AG04450 (cell line): ENCODE data around the gene DLX4. TPM values are rescaled to one million over a fixed set of nuclear protein-coding genes. Genes with fewer than 3 reads are reported as not detected.

Source experiments
- CTCF ChIA-PET: fragments of 300-600, 350-600 bp; formaldehyde crosslinking; extraction: SDS; loops from one replicate; lab custom pipeline; 2022; ENCODE audit warnings: antibody characterized with exemption, inconsistent platforms; lab: Charles Lee
- POLR2A ChIA-PET: fragments of 350-600 bp; formaldehyde crosslinking; extraction: SDS; loops from one replicate; lab custom pipeline; 2021; ENCODE audit warnings: antibody characterized with exemption, inconsistent platforms; lab: Yijun Ruan, JAX
- DNase-seq: peaks from one replicate; pipeline ENCODE4 v3.0.0-alpha.2; 2011; ENCODE audit warnings: low read depth, low spot score
- H3K27ac ChIP-seq: one replicate; pipeline ENCODE4 v1.5.1; 2012; ENCODE audit warnings: low read depth, low read length, control low read depth
- H3K27me3 ChIP-seq: one replicate; pipeline ENCODE4 v1.6.0; 2012; ENCODE audit warnings: low read length; ENCODE audit not compliant: control insufficient read depth, insufficient read depth
- H3K4me3 ChIP-seq: 2 replicates; pipeline ENCODE4 v1.5.1; 2011; ENCODE audit warnings: mild to moderate bottlenecking, low read depth, low read length, control low read depth
- H3K9me3 ChIP-seq: 2 replicates; pipeline ENCODE4 v1.5.1; 2012; ENCODE audit warnings: low read length; ENCODE audit not compliant: control insufficient read depth, insufficient read depth
- CTCF ChIP-seq: IDR thresholded peaks from 2 replicates; pipeline ENCODE4 v1.5.1; 2011; ENCODE audit warnings: low read depth, low read length, control low read depth, inconsistent platforms
- polyA plus RNA-seq: library from polyadenylated mRNA; depleted of rRNA; stranded (reverse); fragments of >200 nt; gene quantifications from 2 replicates; pipeline ENCODE4 v1.2.3, GENCODE V29; 2011

Gene DLX4
- polyA plus RNA-seq, 1 experiment = 0.15 TPM

GRCh38 chr17:49963626-49964302 is 5.2 kb upstream of the DLX4 start:
- DNase-seq = no peak
- Histone ChIP-seq H3K9me3 (peaks cover 4% of the 10 kb centered on the region; the same call in 1 of the 2 replicates), H3K27me3 (peaks cover 80% of the 10 kb centered on the region), H3K4me3 (no peak overlapping the region), H3K27ac (no peak overlapping the region)
- POLR2A ChIA-PET = no interaction called here
- CTCF ChIA-PET = interaction anchor here (0.9 kb wide), 1 partner anchor 34 kb away, joined by 3 read pairs; no protein-coding TSS in a partner anchor
- TF ChIP-seq CTCF = no peak

- peaks cover 81% of the 10 kb centered on the region for H3K27me3 ChIP-seq
- H3K4me3 ChIP-seq = no peak overlapping the region
- TF ChIP-seq CTCF = no peak
- ChIA-PET CTCF (no interaction called here), POLR2A (no interaction called here)
- H3K27ac ChIP-seq = no peak overlapping the region
- DNase-seq = no peak
- H3K9me3 ChIP-seq = peaks cover 10% of the 10 kb centered on the region; the same call in 1 of the 2 replicates
Observed at GRCh38 chr17:49964303-49964768, 4.7 kb upstream of the DLX4 start.

GRCh38 chr17:49964769-49965523 is 4.0 kb upstream of the DLX4 start:
- H3K4me3 ChIP-seq = no peak overlapping the region
- DNase-seq = no peak
- POLR2A ChIA-PET = no interaction called here
- peaks cover 13% of the 10 kb centered on the region; the same call in 1 of the 2 replicates for H3K9me3 ChIP-seq
- TF ChIP-seq CTCF = no peak
- peaks cover 85% of the 10 kb centered on the region for H3K27me3 ChIP-seq
- CTCF ChIA-PET = no interaction called here
- H3K27ac ChIP-seq = no peak overlapping the region

GRCh38 chr17:49965524-49965909 is 3.5 kb upstream of the DLX4 start:
- Histone ChIP-seq H3K27me3 (peaks cover 91% of the 10 kb centered on the region), H3K27ac (no peak overlapping the region), H3K9me3 (peaks cover 13% of the 10 kb centered on the region; the same call in 1 of the 2 replicates), H3K4me3 (no peak overlapping the region)
- CTCF ChIA-PET = interaction anchor here (2.0 kb wide), 1 partner anchor 31 kb away, joined by 4 read pairs; no protein-coding TSS in a partner anchor
- DNase-seq = no peak
- POLR2A ChIA-PET = no interaction called here
- no peak for TF ChIP-seq CTCF
